Ascending aorta (tissue), 2 donors: ENCODE measurements around the gene SLC37A1. TPM values are rescaled to one million over a fixed set of nuclear protein-coding genes. Genes with fewer than 3 reads are reported as not detected.
"Not testable (repeated sequence)": the region's sequence is repeated elsewhere in the genome, so short reads cannot be mapped to it uniquely, and the experiment has no call there.

Experiments
- DNase-seq, 2 donors: peaks; one replicate each; pipeline ENCODE4 v3.0.0-alpha.2; 2019; ENCODE audit warnings: low spot score in 2 of 2
- H3K27ac ChIP-seq, 2 donors: fragments of 200-600 bp; sonication (generic); one replicate each; pipeline ENCODE4 v1.5.1; 2016 to 2017; ENCODE audit warnings: mild to moderate bottlenecking in 1 of 2
- H3K27me3 ChIP-seq: fragments of 200-600 bp; sonication (generic); one replicate; pipeline ENCODE4 v1.5.1; 2017
- H3K36me3 ChIP-seq, 2 donors: fragments of 200-600 bp; sonication (generic); one replicate each; pipeline ENCODE4 v1.5.1; 2016
- H3K4me1 ChIP-seq, 2 donors: fragments of 200-600 bp; sonication (generic); one replicate each; pipeline ENCODE4 v1.5.1; 2016 to 2017; ENCODE audit warnings: mild to moderate bottlenecking in 1 of 2
- H3K4me3 ChIP-seq, 2 donors: fragments of 200-600 bp; sonication (generic); one replicate each; pipeline ENCODE4 v1.5.1; 2016 to 2017; ENCODE audit warnings: mild to moderate bottlenecking in 1 of 2
- H3K9me3 ChIP-seq, 2 donors: fragments of 200-600 bp; sonication (generic); one replicate each; pipeline ENCODE4 v1.5.1; 2016
- intact Hi-C: fragments of 100-400 bp; cut with DNase I; formaldehyde crosslinking; loops from one replicate; pipeline ENCODE4 v1.15.1; 2023
- total RNA-seq: library from RNA; depleted of rRNA; stranded (reverse); fragments of >200 nt; gene quantifications from one replicate; pipeline ENCODE4 v1.1.0, GENCODE V29; 2016
- TF ChIP-seq, protein P1 (sequence below), 3 experiments: fragments of 200-600 bp in 2 of 3; fragments of 450-650 bp in 1 of 3; sonication (generic) in 2 of 3; IDR thresholded peaks; one replicate each; pipeline ENCODE4 v1.5.1; 2016 to 2019; ENCODE audit warnings: antibody characterized with exemption in 3 of 3, mild to moderate bottlenecking in 1 of 3, moderate library complexity in 1 of 3

The SLC37A1 gene
- total RNA-seq, 1 donor from 2014 or later, result 8.7 TPM

DNA sequence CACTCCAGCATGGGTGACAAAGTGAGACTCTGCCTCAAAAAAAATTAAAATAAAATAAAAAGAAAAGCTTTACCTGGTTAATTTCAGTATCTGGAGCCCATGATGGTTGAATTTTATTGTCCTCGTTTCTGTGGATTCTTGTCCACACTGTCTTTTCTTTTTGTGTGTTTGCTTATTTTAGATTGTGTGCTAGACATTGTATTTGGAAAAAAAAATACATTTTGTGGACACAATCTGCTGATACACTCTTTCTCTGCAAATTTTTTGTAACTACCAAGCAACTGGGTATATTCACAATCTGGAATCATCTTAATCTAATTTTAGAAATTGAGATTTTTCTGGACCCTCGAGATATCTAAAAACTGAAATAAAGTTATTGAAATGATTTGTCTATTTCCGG, 98.2 kb downstream of the SLC37A1 start:
- no peak for DNase-seq
- no peaks in the 10 kb centered on the region for H3K9me3 ChIP-seq
- TF ChIP-seq, protein P1, sequence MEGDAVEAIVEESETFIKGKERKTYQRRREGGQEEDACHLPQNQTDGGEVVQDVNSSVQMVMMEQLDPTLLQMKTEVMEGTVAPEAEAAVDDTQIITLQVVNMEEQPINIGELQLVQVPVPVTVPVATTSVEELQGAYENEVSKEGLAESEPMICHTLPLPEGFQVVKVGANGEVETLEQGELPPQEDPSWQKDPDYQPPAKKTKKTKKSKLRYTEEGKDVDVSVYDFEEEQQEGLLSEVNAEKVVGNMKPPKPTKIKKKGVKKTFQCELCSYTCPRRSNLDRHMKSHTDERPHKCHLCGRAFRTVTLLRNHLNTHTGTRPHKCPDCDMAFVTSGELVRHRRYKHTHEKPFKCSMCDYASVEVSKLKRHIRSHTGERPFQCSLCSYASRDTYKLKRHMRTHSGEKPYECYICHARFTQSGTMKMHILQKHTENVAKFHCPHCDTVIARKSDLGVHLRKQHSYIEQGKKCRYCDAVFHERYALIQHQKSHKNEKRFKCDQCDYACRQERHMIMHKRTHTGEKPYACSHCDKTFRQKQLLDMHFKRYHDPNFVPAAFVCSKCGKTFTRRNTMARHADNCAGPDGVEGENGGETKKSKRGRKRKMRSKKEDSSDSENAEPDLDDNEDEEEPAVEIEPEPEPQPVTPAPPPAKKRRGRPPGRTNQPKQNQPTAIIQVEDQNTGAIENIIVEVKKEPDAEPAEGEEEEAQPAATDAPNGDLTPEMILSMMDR (IDR thresholded peaks at IDR 0.05), result no peak
- H3K4me3 ChIP-seq, result no peak overlapping the region
- H3K4me1 ChIP-seq, result no peaks in the 10 kb centered on the region
- H3K27me3 ChIP-seq, result no peaks in the 10 kb centered on the region
- no peak overlapping the region for H3K27ac ChIP-seq
- H3K36me3 ChIP-seq, result no peaks in the 10 kb centered on the region
- intact Hi-C loops, result no loop called here

DNA sequence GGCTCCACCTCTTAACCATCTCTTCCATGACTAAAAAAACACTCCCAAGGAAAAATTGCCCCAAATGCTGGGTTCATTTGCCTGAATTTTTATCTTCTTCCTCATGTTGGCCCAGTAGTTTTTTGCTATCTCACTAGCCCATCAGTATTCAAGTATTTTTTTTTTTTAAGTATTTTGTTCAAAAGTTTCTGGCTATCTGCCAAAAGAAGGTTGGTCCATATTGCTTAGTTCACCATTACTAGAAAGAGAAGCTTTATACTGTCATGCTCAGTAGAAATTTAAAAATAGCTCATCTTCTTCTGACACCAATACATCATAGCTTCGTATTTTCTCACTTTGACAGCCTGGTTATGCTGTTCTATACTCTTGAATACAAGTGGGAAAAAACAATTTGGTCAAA, 98.7 kb downstream of the SLC37A1 start:
- intact Hi-C loops, result no loop called here
- no peak for DNase-seq
- H3K4me1 ChIP-seq, result no peaks in the 10 kb centered on the region
- no peak overlapping the region for H3K4me3 ChIP-seq
- no peaks in the 10 kb centered on the region for H3K9me3 ChIP-seq
- H3K27ac ChIP-seq, result no peak overlapping the region
- TF ChIP-seq, protein P1 (IDR thresholded peaks at IDR 0.05), result no peak
- no peaks in the 10 kb centered on the region for H3K36me3 ChIP-seq
- H3K27me3 ChIP-seq, result no peaks in the 10 kb centered on the region

DNA sequence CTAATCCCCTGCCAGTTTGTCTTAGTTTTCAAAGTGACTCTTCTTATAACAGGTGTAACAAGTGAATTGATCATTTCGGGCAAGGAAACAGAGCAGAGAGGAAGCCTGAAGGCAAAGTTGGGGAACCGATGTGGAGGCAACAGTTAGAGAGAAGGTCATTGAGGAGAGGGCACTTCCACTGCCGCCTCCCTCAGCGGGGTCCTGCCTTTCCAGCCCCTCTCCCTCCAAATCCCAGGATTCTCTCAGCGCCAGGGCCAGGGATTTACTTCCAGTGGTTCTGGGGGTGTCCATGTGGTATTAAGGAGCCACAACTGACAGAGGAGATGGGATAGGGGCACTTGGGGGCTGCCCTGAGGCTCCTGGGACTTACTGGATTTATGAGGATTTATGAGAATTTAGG, 100.1 kb downstream of the SLC37A1 start:
- no peak for DNase-seq
- Histone ChIP-seq H3K36me3 (no peaks in the 10 kb centered on the region), H3K9me3 (no peaks in the 10 kb centered on the region), H3K27me3 (no peaks in the 10 kb centered on the region), H3K4me1 (no peaks in the 10 kb centered on the region), H3K4me3 (no peak overlapping the region), H3K27ac (no peak overlapping the region)
- TF ChIP-seq, protein P1 (IDR thresholded peaks at IDR 0.05), result no peak
- intact Hi-C loops, result no loop called here

DNA sequence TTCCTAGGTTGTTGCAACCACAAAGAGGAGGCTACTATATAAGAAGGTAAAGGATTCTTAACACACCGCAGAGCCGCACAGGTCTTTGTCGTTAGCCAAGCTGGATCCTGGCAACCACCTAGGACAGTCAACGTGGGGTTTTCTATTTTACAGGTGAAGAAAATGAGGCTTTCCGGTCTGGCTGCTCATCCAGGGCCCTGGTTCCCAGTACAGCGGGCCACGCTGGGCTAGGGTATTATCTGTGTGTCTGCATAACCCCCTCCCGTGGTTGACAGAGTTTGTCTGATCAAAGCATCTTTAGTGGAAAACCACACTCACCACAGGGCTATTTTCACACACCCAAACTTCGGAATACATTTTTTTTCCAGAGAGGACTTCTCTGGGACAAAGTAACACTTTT, 100.7 kb downstream of the SLC37A1 start:
- DNase-seq, result no peak
- Histone ChIP-seq H3K9me3 (no peaks in the 10 kb centered on the region), H3K27me3 (no peaks in the 10 kb centered on the region), H3K27ac (no peak overlapping the region), H3K4me1 (no peaks in the 10 kb centered on the region), H3K4me3 (no peak overlapping the region), H3K36me3 (no peaks in the 10 kb centered on the region)
- intact Hi-C loops, result no loop called here
- TF ChIP-seq, protein P1 (IDR thresholded peaks at IDR 0.05), result no peak

DNA sequence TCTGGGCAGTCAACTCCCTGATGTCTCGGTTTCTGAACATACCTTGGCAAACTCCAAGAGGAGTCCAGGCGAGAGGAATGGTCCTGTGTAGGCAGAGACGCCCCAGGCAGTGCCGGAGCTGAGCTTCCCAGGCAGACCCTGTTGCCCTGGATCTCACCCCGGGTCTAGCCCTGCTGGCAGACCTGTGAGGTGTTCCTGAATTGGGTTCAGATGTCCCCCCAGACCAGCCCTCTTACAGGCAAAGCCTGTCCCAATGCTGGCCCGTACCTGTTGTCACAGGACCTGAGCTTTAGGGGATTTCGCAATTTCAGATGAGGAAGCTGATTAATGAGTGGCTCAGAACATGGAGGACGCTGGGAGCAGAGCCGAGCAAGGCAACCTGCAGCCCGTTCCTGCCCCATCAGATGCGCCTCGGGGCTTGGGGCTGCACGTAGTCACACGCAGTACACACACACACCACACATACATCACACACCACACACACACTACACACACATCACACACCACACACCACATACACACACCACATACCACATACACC, 101.2 kb downstream of the SLC37A1 start:
- Histone ChIP-seq H3K27me3 (no peaks in the 10 kb centered on the region), H3K9me3 (no peaks in the 10 kb centered on the region), H3K36me3 (no peaks in the 10 kb centered on the region), H3K4me1 (no peaks in the 10 kb centered on the region), H3K27ac (no peak overlapping the region), H3K4me3 (no peak overlapping the region)
- no peak for DNase-seq
- intact Hi-C loops, result no loop called here
- TF ChIP-seq, protein P1 (IDR thresholded peaks at IDR 0.05), result no peak

DNA sequence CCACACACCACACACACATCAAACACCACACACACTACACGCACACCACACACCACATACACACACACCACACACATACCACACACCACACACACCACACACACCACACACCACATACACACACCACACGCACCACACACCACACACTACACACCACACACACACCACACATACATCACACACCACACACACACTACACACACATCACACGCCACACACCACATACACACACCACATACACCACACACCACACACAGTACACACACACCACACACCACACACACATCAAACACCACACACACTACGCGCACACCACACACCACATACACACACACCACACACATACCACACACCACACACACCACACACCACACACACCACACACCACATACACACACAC, 101.7 kb downstream of the SLC37A1 start:
- intact Hi-C loops, H3K27me3 ChIP-seq, H3K4me3 ChIP-seq, H3K9me3 ChIP-seq, H3K27ac ChIP-seq, H3K4me1 ChIP-seq, DNase-seq, H3K36me3 ChIP-seq: not testable (repeated sequence)
